HPDE6-E6E7 (cell line): ENCODE results near the gene PDCD11.
"Not testable (repeated sequence)": the region's sequence is repeated elsewhere in the genome, so short reads cannot be mapped to it uniquely, and the experiment has no call there.

ENCODE experiments used
- DNase-seq: peaks from one replicate; pipeline ENCODE4 v3.0.0; 2011; ENCODE audit warnings: missing footprints; ENCODE audit errors: extremely low spot score

PDCD11 gene

GRCh38 chr10:103472005-103472404 lies 75.6 kb downstream of the PDCD11 start:
- no peak for DNase-seq

- no peak for DNase-seq
These were observed 76.8 kb downstream of the PDCD11 start for GRCh38 chr10:103473261-103473671.

- DNase-seq = no peak
These were observed 77.7 kb downstream of the PDCD11 start for GRCh38 chr10:103474077-103474476.

- no peak for DNase-seq
These were observed 79.0 kb downstream of the PDCD11 start for GRCh38 chr10:103475437-103475836.

- no peak for DNase-seq
These were observed 79.8 kb downstream of the PDCD11 start for GRCh38 chr10:103476046-103476768.

GRCh38 chr10:103478671-103479070 lies 82.2 kb downstream of the PDCD11 start:
- DNase-seq = no peak

GRCh38 chr10:103479135-103479534 lies 82.7 kb downstream of the PDCD11 start, which contains the start of gene CALHM3:
Gene CALHM3, minus strand, starts transcription at chr10:103479240. Its CDS starts 208 bp downstream, at chr10:103479032.
- DNase-seq = peak; percentile 70

- DNase-seq = no peak
These were observed 84.1 kb downstream of the PDCD11 start for GRCh38 chr10:103480521-103480920.

GRCh38 chr10:103481974-103482531 lies 85.6 kb downstream of the PDCD11 start:
- peak; percentile 66 for DNase-seq

GRCh38 chr10:103486635-103487409 lies 90.4 kb downstream of the PDCD11 start:
- not testable (repeated sequence) for DNase-seq

- DNase-seq = no peak
These were observed 90.9 kb downstream of the PDCD11 start for GRCh38 chr10:103487410-103487708.

- DNase-seq = no peak
These were observed 94.5 kb downstream of the PDCD11 start for GRCh38 chr10:103490986-103491314.

GRCh38 chr10:103491729-103492364 lies 95.4 kb downstream of the PDCD11 start:
- peak; percentile 71 for DNase-seq

- DNase-seq = no peak
These were observed 96.3 kb downstream of the PDCD11 start for GRCh38 chr10:103492655-103493261.

GRCh38 chr10:103493362-103493915 lies 97.0 kb downstream of the PDCD11 start, which contains the start of gene NEURL1:
Gene NEURL1, plus strand, starts transcription at chr10:103493705. Its CDS starts 683 bp downstream, at chr10:103494388.
- DNase-seq = no peak

GRCh38 chr10:103493916-103494877 lies 97.8 kb downstream of the PDCD11 start:
- peak; percentile 31 for DNase-seq

- no peak for DNase-seq
These were observed 98.9 kb downstream of the PDCD11 start for GRCh38 chr10:103495321-103495720.
